Breast epithelium (tissue), 3 donors: ENCODE results near the gene NAA50.

Experiments used
- POLR2A ChIP-seq: fragments of 450-650 bp; IDR thresholded peaks from one replicate; pipeline ENCODE4 v1.6.1; 2016; ENCODE audit warnings: antibody characterized with exemption, mild to moderate bottlenecking, moderate library complexity
- POLR2AphosphoS5 ChIP-seq, 3 donors: sonication (generic); formaldehyde crosslinking; IDR thresholded peaks; one replicate each; pipeline ENCODE4 v1.6.1; 2017; ENCODE audit warnings: antibody characterized with exemption in 3 of 3
- TF ChIP-seq, protein P1 (sequence below), 3 donors: fragments of 450-650 bp; IDR thresholded peaks; one replicate each; pipeline ENCODE4 v1.5.1; 2016 to 2017; ENCODE audit warnings: antibody characterized with exemption in 3 of 3, mild to moderate bottlenecking in 3 of 3, moderate library complexity in 3 of 3

DNA sequence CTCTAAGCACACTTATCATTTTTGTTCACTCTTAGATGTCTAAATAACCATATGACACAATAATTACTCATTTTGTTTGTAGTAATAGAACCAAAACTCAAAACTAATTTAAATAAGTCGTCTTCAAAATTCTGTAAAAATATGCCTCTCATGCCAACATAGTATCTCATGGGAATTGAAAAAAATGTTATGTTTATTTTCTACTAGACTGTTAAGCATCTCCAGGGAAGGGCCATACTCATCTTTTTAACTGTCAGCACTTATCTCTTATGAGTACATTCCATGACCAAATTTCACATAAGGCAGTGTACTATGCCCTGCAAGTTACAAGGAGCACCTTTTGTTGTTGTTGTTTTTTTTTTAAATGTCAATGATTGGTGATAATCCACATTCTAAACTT is 31.3 kb downstream of the NAA50 start:
- TF ChIP-seq, protein P1, sequence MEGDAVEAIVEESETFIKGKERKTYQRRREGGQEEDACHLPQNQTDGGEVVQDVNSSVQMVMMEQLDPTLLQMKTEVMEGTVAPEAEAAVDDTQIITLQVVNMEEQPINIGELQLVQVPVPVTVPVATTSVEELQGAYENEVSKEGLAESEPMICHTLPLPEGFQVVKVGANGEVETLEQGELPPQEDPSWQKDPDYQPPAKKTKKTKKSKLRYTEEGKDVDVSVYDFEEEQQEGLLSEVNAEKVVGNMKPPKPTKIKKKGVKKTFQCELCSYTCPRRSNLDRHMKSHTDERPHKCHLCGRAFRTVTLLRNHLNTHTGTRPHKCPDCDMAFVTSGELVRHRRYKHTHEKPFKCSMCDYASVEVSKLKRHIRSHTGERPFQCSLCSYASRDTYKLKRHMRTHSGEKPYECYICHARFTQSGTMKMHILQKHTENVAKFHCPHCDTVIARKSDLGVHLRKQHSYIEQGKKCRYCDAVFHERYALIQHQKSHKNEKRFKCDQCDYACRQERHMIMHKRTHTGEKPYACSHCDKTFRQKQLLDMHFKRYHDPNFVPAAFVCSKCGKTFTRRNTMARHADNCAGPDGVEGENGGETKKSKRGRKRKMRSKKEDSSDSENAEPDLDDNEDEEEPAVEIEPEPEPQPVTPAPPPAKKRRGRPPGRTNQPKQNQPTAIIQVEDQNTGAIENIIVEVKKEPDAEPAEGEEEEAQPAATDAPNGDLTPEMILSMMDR (IDR thresholded peaks at IDR 0.05), result no peak
- TF ChIP-seq POLR2A (no peak), POLR2AphosphoS5 (IDR thresholded peaks at IDR 0.05) (no peak)
